Nucleus accumbens (tissue), 56 donors: Measurements from ENCODE around the gene DCAF10.
"Not testable (repeated sequence)": the region's sequence is repeated elsewhere in the genome, so short reads cannot be mapped to it uniquely, and the experiment has no call there.

Experiments
- DNase-seq, 56 donors: peaks; one replicate each; lab custom pipeline; 2025; lab: John Stamatoyannopoulos, UW

The DCAF10 gene

GRCh38 chr9:37906312-37907239 lies 106.0 kb downstream of the DCAF10 start:
- DNase-seq = no peak

GRCh38 chr9:37908283-37908682 lies 107.7 kb downstream of the DCAF10 start:
- DNase-seq = no peak

- DNase-seq = no peak
These were observed 108.1 kb downstream of the DCAF10 start for GRCh38 chr9:37908698-37909186.

GRCh38 chr9:37909326-37909725 lies 108.7 kb downstream of the DCAF10 start:
- DNase-seq = no peak

GRCh38 chr9:37909836-37910235 lies 109.2 kb downstream of the DCAF10 start:
- not testable (repeated sequence) for DNase-seq

- no peak for DNase-seq
These were observed 109.7 kb downstream of the DCAF10 start for GRCh38 chr9:37910271-37910670.

GRCh38 chr9:37911271-37911681 lies 110.7 kb downstream of the DCAF10 start:
- DNase-seq = no peak

GRCh38 chr9:37913480-37914153 lies 113.0 kb downstream of the DCAF10 start:
- peak in 54 of 56 donors; percentile 40 to 95 (median 85) for DNase-seq

GRCh38 chr9:37914154-37914551 lies 113.6 kb downstream of the DCAF10 start:
- no peak for DNase-seq

GRCh38 chr9:37914701-37915358 lies 114.2 kb downstream of the DCAF10 start:
- DNase-seq = no peak

GRCh38 chr9:37915911-37916470 lies 115.4 kb downstream of the DCAF10 start:
- DNase-seq = no peak

GRCh38 chr9:37916471-37917312 lies 116.1 kb downstream of the DCAF10 start:
- peak in 35 of 56 donors; percentile 23 to 76 (median 45) for DNase-seq
